PC-9 (cell line): Measurements from ENCODE around the gene MMP20.

Experiments
- CTCF ChIP-seq: fragments of 200-600 bp; sonication (generic); conservative IDR thresholded peaks from 2 replicates; pipeline ENCODE4 v1.6.1; 2017; ENCODE audit warnings: mixed run types, antibody characterized with exemption, mild to moderate bottlenecking, moderate library complexity
- EZH2 ChIP-seq: fragments of 200-600 bp; sonication (generic); IDR thresholded peaks from 2 replicates; pipeline ENCODE4 v1.8.0; 2017; ENCODE audit warnings: antibody characterized with exemption, low read depth

GRCh38 chr11:102625177-102625576 lies at the start of gene MMP20:
- TF ChIP-seq CTCF (no peak), EZH2 (no peak)
